Mesenchymal stem cell (in vitro differentiated cells and primary cell): ENCODE data around the gene MEOX1.

Experiments
- DNase-seq: peaks from one replicate; pipeline ENCODE4 v3.0.0-alpha.2; 2013
- H2AFZ ChIP-seq: one replicate; pipeline ENCODE4 v1.6.1; 2013; ENCODE audit warnings: low read depth, mild to moderate bottlenecking, control low read depth, inconsistent platforms, low read length, moderate library complexity
- H2AK5ac ChIP-seq: 2 replicates; pipeline ENCODE4 v1.6.1; 2013; ENCODE audit warnings: low read length, moderate library complexity, mild to moderate bottlenecking, inconsistent platforms; ENCODE audit not compliant: severe bottlenecking
- H2BK120ac ChIP-seq: one replicate; pipeline ENCODE4 v1.6.1; 2013; ENCODE audit warnings: low read depth, mild to moderate bottlenecking, inconsistent platforms, low read length, moderate library complexity
- H2BK12ac ChIP-seq, 2 experiments: one replicate each; pipeline ENCODE4 v1.6.1; 2013; ENCODE audit warnings: inconsistent platforms in 2 of 2, low read length in 2 of 2, mild to moderate bottlenecking in 2 of 2, moderate library complexity in 2 of 2, control low read depth in 1 of 2
- H2BK15ac ChIP-seq: one replicate; pipeline ENCODE4 v1.6.1; 2013; ENCODE audit warnings: mild to moderate bottlenecking, low read depth, inconsistent platforms; ENCODE audit not compliant: poor library complexity, severe bottlenecking
- H2BK5ac ChIP-seq: 2 replicates; pipeline ENCODE4 v1.6.1; 2013; ENCODE audit warnings: low read depth, mild to moderate bottlenecking, low read length, control low read depth, inconsistent platforms; ENCODE audit not compliant: poor library complexity, severe bottlenecking
- H3K14ac ChIP-seq, 2 experiments: one replicate each; pipeline ENCODE4 v1.6.1; 2013; ENCODE audit warnings: inconsistent platforms in 2 of 2, low read length in 2 of 2, control low read depth in 1 of 2, mild to moderate bottlenecking in 1 of 2, moderate library complexity in 1 of 2
- H3K18ac ChIP-seq, 2 experiments: one replicate each; pipeline ENCODE4 v1.6.1; 2013; ENCODE audit warnings: inconsistent platforms in 2 of 2, low read length in 2 of 2, control low read depth in 1 of 2, low read depth in 1 of 2, mild to moderate bottlenecking in 1 of 2
- H3K23ac ChIP-seq, 2 experiments: one replicate each; pipeline ENCODE4 v1.6.1; 2013; ENCODE audit warnings: inconsistent platforms in 2 of 2, low read length in 2 of 2, mild to moderate bottlenecking in 2 of 2, moderate library complexity in 2 of 2, control low read depth in 1 of 2
- H3K27ac ChIP-seq: 2 replicates; pipeline ENCODE4 v1.5.1; 2013; ENCODE audit warnings: mild to moderate bottlenecking, moderate library complexity, low read length, control low read depth, inconsistent platforms; ENCODE audit not compliant: poor library complexity, severe bottlenecking
- H3K27me3 ChIP-seq, 2 experiments: 2 replicates each; pipeline versions ENCODE4 v1.6.1 to v1.7.0; 2013; ENCODE audit warnings: low read length in 2 of 2, mild to moderate bottlenecking in 2 of 2, moderate library complexity in 2 of 2, control low read depth in 1 of 2, inconsistent platforms in 1 of 2; ENCODE audit not compliant: control insufficient read depth in 1 of 2, insufficient read depth in 1 of 2
- H3K36me3 ChIP-seq, 2 experiments: 2 replicates each; pipeline versions ENCODE4 v1.6.1 to v1.7.0; 2013; ENCODE audit warnings: low read length in 2 of 2, control low read depth in 1 of 2, inconsistent platforms in 1 of 2, low read depth in 1 of 2, mild to moderate bottlenecking in 1 of 2; ENCODE audit not compliant: insufficient read depth in 2 of 2, control insufficient read depth in 1 of 2
- H3K4ac ChIP-seq, 2 experiments: one replicate each; pipeline ENCODE4 v1.6.1; 2013; ENCODE audit warnings: inconsistent platforms in 2 of 2, low read length in 2 of 2, mild to moderate bottlenecking in 2 of 2, moderate library complexity in 2 of 2, control low read depth in 1 of 2, low read depth in 1 of 2
- H3K4me1 ChIP-seq: 2 replicates; pipeline ENCODE4 v1.6.1; 2013; ENCODE audit warnings: low read depth, low read length, control low read depth; ENCODE audit not compliant: control insufficient read depth, insufficient read depth
- H3K4me2 ChIP-seq: 2 replicates; pipeline ENCODE4 v1.6.1; 2013; ENCODE audit warnings: low read length, mild to moderate bottlenecking, inconsistent platforms; ENCODE audit not compliant: poor library complexity, severe bottlenecking
- H3K4me3 ChIP-seq, 2 experiments: 2 replicates each; pipeline versions ENCODE4 v1.5.1 to v1.7.0; 2013; ENCODE audit warnings: low read length in 2 of 2, mild to moderate bottlenecking in 2 of 2, control low read depth in 1 of 2, low read depth in 1 of 2; ENCODE audit not compliant: insufficient read depth in 1 of 2
- H3K79me1 ChIP-seq: replicated peaks from 2 replicates; pipeline ENCODE4 v1.6.1; 2013; ENCODE audit warnings: mild to moderate bottlenecking, control low read depth, low read length, inconsistent platforms; ENCODE audit not compliant: poor library complexity, severe bottlenecking
- H3K9ac ChIP-seq: 2 replicates; pipeline ENCODE4 v1.7.0; 2013; ENCODE audit warnings: mild to moderate bottlenecking, low read length, moderate library complexity
- H3K9me3 ChIP-seq: 2 replicates; pipeline ENCODE4 v1.7.0; 2013; ENCODE audit warnings: mild to moderate bottlenecking, low read length; ENCODE audit not compliant: control insufficient read depth
- H4K8ac ChIP-seq: one replicate; pipeline ENCODE4 v1.6.1; 2013; ENCODE audit warnings: inconsistent platforms, mild to moderate bottlenecking, low read length, moderate library complexity
- H4K91ac ChIP-seq: one replicate; pipeline ENCODE4 v1.6.1; 2013; ENCODE audit warnings: mild to moderate bottlenecking, low read length, inconsistent platforms
- WGBS: methylation state at CpG from one replicate; pipeline ENCODE4 v1.1.7; 2013; ENCODE audit warnings: mixed read lengths; 5-methylcytosine and 5-hydroxymethylcytosine counted together

Gene MEOX1

GRCh38 chr17:43616029-43616351, 45.7 kb downstream of the MEOX1 start:
- no peak overlapping the region for H2BK5ac ChIP-seq
- H3K23ac ChIP-seq, result no peak overlapping the region
- WGBS, result 88% methylated on average over 1 of the region's 1 CpG
- peaks cover 2% of the 10 kb centered on the region for H3K4me1 ChIP-seq
- no peak overlapping the region for H4K91ac ChIP-seq
- no peaks in the 10 kb centered on the region for H3K9me3 ChIP-seq
- H3K36me3 ChIP-seq, result no peaks in the 10 kb centered on the region
- no peak overlapping the region for H4K8ac ChIP-seq
- H2AK5ac ChIP-seq, result no peak overlapping the region
- H3K9ac ChIP-seq, result no peak overlapping the region
- H3K4me2 ChIP-seq, result no peak overlapping the region
- H3K27me3 ChIP-seq, result peaks cover 15 to 68% of the 10 kb centered on the region in 2 experiments
- no peak overlapping the region for H3K14ac ChIP-seq
- DNase-seq, result no peak
- no peak overlapping the region for H3K18ac ChIP-seq
- no peak overlapping the region for H3K27ac ChIP-seq
- H2BK15ac ChIP-seq, result no peak overlapping the region
- H3K79me1 ChIP-seq, result no peaks in the 10 kb centered on the region
- no peak overlapping the region for H2AFZ ChIP-seq
- no peak overlapping the region for H3K4ac ChIP-seq
- no peak overlapping the region for H3K4me3 ChIP-seq
- no peak overlapping the region for H2BK120ac ChIP-seq
- no peak overlapping the region for H2BK12ac ChIP-seq

- no peak overlapping the region for H2AK5ac ChIP-seq
- H4K8ac ChIP-seq, result no peak overlapping the region
- DNase-seq, result no peak
- no peak overlapping the region for H4K91ac ChIP-seq
- no peaks in the 10 kb centered on the region for H3K79me1 ChIP-seq
- no peaks in the 10 kb centered on the region for H3K9me3 ChIP-seq
- peak overlapping the region in 1 of 2 experiments; percentile 20 for H3K14ac ChIP-seq
- H3K4ac ChIP-seq, result no peak overlapping the region
- 82% methylated on average over 11 of the region's 11 CpGs for WGBS
- peaks cover 15 to 71% of the 10 kb centered on the region in 2 experiments for H3K27me3 ChIP-seq
- H3K36me3 ChIP-seq, result no peaks in the 10 kb centered on the region
- no peak overlapping the region for H3K4me2 ChIP-seq
- H2BK15ac ChIP-seq, result peak overlapping the region; percentile 74
- H3K4me3 ChIP-seq, result no peak overlapping the region
- H2BK120ac ChIP-seq, result no peak overlapping the region
- peak overlapping the region in 1 of 2 experiments; percentile 5 for H3K18ac ChIP-seq
- H2BK12ac ChIP-seq, result no peak overlapping the region
- H3K4me1 ChIP-seq, result peaks cover 2% of the 10 kb centered on the region
- peak overlapping the region; percentile 24 for H3K9ac ChIP-seq
- H2BK5ac ChIP-seq, result no peak overlapping the region
- H3K27ac ChIP-seq, result no peak overlapping the region
- H3K23ac ChIP-seq, result peak overlapping the region in 1 of 2 experiments; percentile 68
- peak overlapping the region; percentile 43 for H2AFZ ChIP-seq
Measured at GRCh38 chr17:43615330-43616028, 46.2 kb downstream of the MEOX1 start.

- Histone ChIP-seq H3K9ac (no peak overlapping the region), H3K14ac (no peak overlapping the region), H2BK15ac (no peak overlapping the region), H3K27ac (no peak overlapping the region), H4K91ac (no peak overlapping the region), H2BK12ac (no peak overlapping the region), H3K4me2 (no peak overlapping the region), H3K18ac (no peak overlapping the region), H3K4me3 (no peak overlapping the region), H3K27me3 (peaks cover 15 to 71% of the 10 kb centered on the region in 2 experiments), H3K9me3 (no peaks in the 10 kb centered on the region), H3K79me1 (no peaks in the 10 kb centered on the region), H3K4ac (no peak overlapping the region), H3K23ac (no peak overlapping the region), H2BK5ac (no peak overlapping the region), H2AFZ (no peak overlapping the region), H2AK5ac (no peak overlapping the region), H4K8ac (no peak overlapping the region), H3K36me3 (no peaks in the 10 kb centered on the region), H2BK120ac (no peak overlapping the region), H3K4me1 (peaks cover 2% of the 10 kb centered on the region)
- 34% methylated on average over 5 of the region's 5 CpGs for WGBS
- no peak for DNase-seq
Measured at GRCh38 chr17:43614561-43614960, 47.2 kb downstream of the MEOX1 start.

GRCh38 chr17:43613917-43614316, 47.8 kb downstream of the MEOX1 start:
- Histone ChIP-seq H2BK5ac (no peak overlapping the region), H4K8ac (no peak overlapping the region), H3K9ac (no peak overlapping the region), H3K27ac (no peak overlapping the region), H3K4me3 (no peak overlapping the region), H3K36me3 (no peaks in the 10 kb centered on the region), H3K14ac (no peak overlapping the region), H3K79me1 (no peaks in the 10 kb centered on the region), H2BK15ac (no peak overlapping the region), H4K91ac (no peak overlapping the region), H2BK12ac (no peak overlapping the region), H3K18ac (no peak overlapping the region), H3K4ac (no peak overlapping the region), H3K27me3 (peaks cover 15 to 70% of the 10 kb centered on the region in 2 experiments), H2AK5ac (no peak overlapping the region), H3K23ac (no peak overlapping the region), H2AFZ (no peak overlapping the region), H2BK120ac (no peak overlapping the region), H3K4me1 (peaks cover 2% of the 10 kb centered on the region), H3K9me3 (no peaks in the 10 kb centered on the region), H3K4me2 (no peak overlapping the region)
- DNase-seq, result no peak
- WGBS, result 70% methylated on average over 6 of the region's 6 CpGs
